ENCODE data around the gene MT1A. TPM values are rescaled to one million over a fixed set of nuclear protein-coding genes. Genes with fewer than 3 reads are reported as not detected.
"Not testable (repeated sequence)": the region's sequence is repeated elsewhere in the genome, so short reads cannot be mapped to it uniquely, and the experiment has no call there.

MT1A gene
- total RNA-seq, 1 donor from 2014 or later = 0.60 TPM

- intact Hi-C loops (cut with micrococcal nuclease) = no loop called here
- Mint-ChIP-seq H3K4me1 (ENCODE audit: low read depth) (peaks cover 8% of the 10 kb centered on the region), H3K9me3 (no peaks in the 10 kb centered on the region), H3K4me3 (no peak overlapping the region), H3K36me3 (ENCODE audit: low read depth) (peaks cover 1% of the 10 kb centered on the region), H3K27me3 (ENCODE audit: insufficient read depth) (peaks cover 31% of the 10 kb centered on the region), H3K27ac (no peak overlapping the region)
- no peak for DNase-seq (ENCODE audit: low spot score)
Observed at GRCh38 chr16:56652600-56652999, 14.1 kb downstream of the MT1A start.

GRCh38 chr16:56653218-56653617 is 14.8 kb downstream of the MT1A start:
- Mint-ChIP-seq H3K27me3 (ENCODE audit: insufficient read depth) (peaks cover 31% of the 10 kb centered on the region), H3K9me3 (no peaks in the 10 kb centered on the region)
- DNase-seq (ENCODE audit: low spot score) = no peak

GRCh38 chr16:56657555-56658326 is 19.3 kb downstream of the MT1A start, which contains the start of gene MT1F:
Gene MT1F, plus strand, starts transcription at chr16:56657959. Its CDS starts 100 bp downstream, at chr16:56658059.
- peak within 1 kb of the TSS; percentile 98 for H3K4me3 Mint-ChIP-seq
- intact Hi-C loops (cut with micrococcal nuclease) = loop anchor here (1.0 kb wide), 4 partner anchors 14 to 49 kb away; partner anchors contain the start of genes MT1E, MT1X and MT2A
- no peaks in the 10 kb centered on the region for H3K9me3 Mint-ChIP-seq
- peaks cover 3% of the 10 kb centered on the region for H3K36me3 Mint-ChIP-seq (ENCODE audit: low read depth)
- peaks cover 21% of the 10 kb centered on the region for H3K27me3 Mint-ChIP-seq (ENCODE audit: insufficient read depth)
- peak; percentile 38 for DNase-seq (ENCODE audit: low spot score)
- H3K4me1 Mint-ChIP-seq (ENCODE audit: low read depth) = peaks cover 26% of the 10 kb centered on the region
- peak within 1 kb of the TSS; percentile 82 for H3K27ac Mint-ChIP-seq

More at GRCh38 chr16:56653218-56653617, 14.8 kb downstream of the MT1A start:
- no peak overlapping the region for H3K27ac Mint-ChIP-seq
- H3K4me3 Mint-ChIP-seq = no peak overlapping the region
- H3K36me3 Mint-ChIP-seq (ENCODE audit: low read depth) = peaks cover 1% of the 10 kb centered on the region
- intact Hi-C loops (cut with micrococcal nuclease) = no loop called here
- peaks cover 14% of the 10 kb centered on the region for H3K4me1 Mint-ChIP-seq (ENCODE audit: low read depth)

GRCh38 chr16:56658327-56658875 is 19.9 kb downstream of the MT1A start:
- Mint-ChIP-seq H3K27me3 (ENCODE audit: insufficient read depth) (peaks cover 19% of the 10 kb centered on the region), H3K4me1 (ENCODE audit: low read depth) (peaks cover 30% of the 10 kb centered on the region), H3K36me3 (ENCODE audit: low read depth) (peaks cover 5% of the 10 kb centered on the region), H3K9me3 (no peaks in the 10 kb centered on the region), H3K27ac (peak overlapping the region; percentile 82), H3K4me3 (peak overlapping the region; percentile 98)
- intact Hi-C loops (cut with micrococcal nuclease) = no loop called here
- no peak for DNase-seq (ENCODE audit: low spot score)

- intact Hi-C loops (cut with micrococcal nuclease) = loop anchor here (2.0 kb wide), 1 partner anchor 20 kb away; no protein-coding TSS in a partner anchor
- peak overlapping the region; percentile 47 for H3K27ac Mint-ChIP-seq
- peak overlapping the region; percentile 80 for H3K4me3 Mint-ChIP-seq
- peaks cover 8% of the 10 kb centered on the region for H3K36me3 Mint-ChIP-seq (ENCODE audit: low read depth)
- no peaks in the 10 kb centered on the region for H3K9me3 Mint-ChIP-seq
- H3K27me3 Mint-ChIP-seq (ENCODE audit: insufficient read depth) = peaks cover 25% of the 10 kb centered on the region
- H3K4me1 Mint-ChIP-seq (ENCODE audit: low read depth) = peaks cover 44% of the 10 kb centered on the region
- DNase-seq (ENCODE audit: low spot score) = no peak
Observed at GRCh38 chr16:56662357-56663354, 24.2 kb downstream of the MT1A start.

GRCh38 chr16:56664506-56664905 is 26.0 kb downstream of the MT1A start:
- Mint-ChIP-seq H3K27ac (no peak overlapping the region), H3K36me3 (ENCODE audit: low read depth) (peaks cover 13% of the 10 kb centered on the region), H3K4me1 (ENCODE audit: low read depth) (peaks cover 53% of the 10 kb centered on the region), H3K27me3 (ENCODE audit: insufficient read depth) (peaks cover 34% of the 10 kb centered on the region), H3K4me3 (no peak overlapping the region), H3K9me3 (no peaks in the 10 kb centered on the region)
- DNase-seq (ENCODE audit: low spot score) = no peak
- intact Hi-C loops (cut with micrococcal nuclease) = no loop called here

- H3K4me1 Mint-ChIP-seq (ENCODE audit: low read depth) = peaks cover 57% of the 10 kb centered on the region
- peaks cover 10% of the 10 kb centered on the region for H3K36me3 Mint-ChIP-seq (ENCODE audit: low read depth)
- H3K9me3 Mint-ChIP-seq; H3K27ac Mint-ChIP-seq; DNase-seq (ENCODE audit: low spot score); intact Hi-C loops (cut with micrococcal nuclease); H3K4me3 Mint-ChIP-seq: not testable (repeated sequence)
- peaks cover 36% of the 10 kb centered on the region for H3K27me3 Mint-ChIP-seq (ENCODE audit: insufficient read depth)
Observed at GRCh38 chr16:56665286-56666261, 27.1 kb downstream of the MT1A start.

- peak within 1 kb of the TSS; percentile 66 for H3K4me3 Mint-ChIP-seq
- H3K27ac Mint-ChIP-seq = no peak within 1 kb of the TSS
- intact Hi-C loops (cut with micrococcal nuclease) = loop anchor here (2.0 kb wide), 1 partner anchor 15 kb away; the partner anchor contains the start of gene MT1X
- peaks cover 58% of the 10 kb centered on the region for H3K27me3 Mint-ChIP-seq (ENCODE audit: insufficient read depth)
- H3K9me3 Mint-ChIP-seq = no peaks in the 10 kb centered on the region
- peak; percentile 41 for DNase-seq (ENCODE audit: low spot score)
- H3K36me3 Mint-ChIP-seq (ENCODE audit: low read depth) = peaks cover 10% of the 10 kb centered on the region
- H3K4me1 Mint-ChIP-seq (ENCODE audit: low read depth) = peaks cover 55% of the 10 kb centered on the region
Observed at GRCh38 chr16:56667581-56668571, 29.4 kb downstream of the MT1A start, which contains the start of gene MT1G. Gene MT1G, minus strand, starts transcription at chr16:56668065. Its CDS starts 72 bp downstream, at chr16:56667993.

GRCh38 chr16:56669005-56669839 is 30.8 kb downstream of the MT1A start, which contains the start of gene MT1H:
Gene MT1H, plus strand, starts transcription at chr16:56669814. Its CDS starts 71 bp downstream, at chr16:56669885.
- Mint-ChIP-seq H3K27ac (no peak within 1 kb of the TSS), H3K4me1 (ENCODE audit: low read depth) (peaks cover 47% of the 10 kb centered on the region), H3K4me3 (peak within 1 kb of the TSS; percentile 61), H3K27me3 (ENCODE audit: insufficient read depth) (peaks cover 60% of the 10 kb centered on the region), H3K9me3 (no peaks in the 10 kb centered on the region), H3K36me3 (ENCODE audit: low read depth) (peaks cover 8% of the 10 kb centered on the region)
- DNase-seq (ENCODE audit: low spot score) = no peak
- intact Hi-C loops (cut with micrococcal nuclease) = loop anchor here (2.0 kb wide), 1 partner anchor 14 kb away; the partner anchor contains the start of gene MT1X
